HG02938 (cell line): ENCODE results near the gene MUSK.
"Not testable (repeated sequence)": the region's sequence is repeated elsewhere in the genome, so short reads cannot be mapped to it uniquely, and the experiment has no call there.

Experiments used
- ATAC-seq: cut with Tn5 transposase; IDR thresholded peaks from one replicate; pipeline ENCODE4 v1.9.1; 2021; ENCODE audit warnings: mild to moderate bottlenecking, moderate library complexity; ENCODE audit not compliant: unreplicated experiment

MUSK gene

GRCh38 chr9:110755179-110755578 is 86.6 kb downstream of the MUSK start:
- no peak for ATAC-seq

GRCh38 chr9:110758201-110758600 is 89.6 kb downstream of the MUSK start:
- ATAC-seq: no peak

DNA sequence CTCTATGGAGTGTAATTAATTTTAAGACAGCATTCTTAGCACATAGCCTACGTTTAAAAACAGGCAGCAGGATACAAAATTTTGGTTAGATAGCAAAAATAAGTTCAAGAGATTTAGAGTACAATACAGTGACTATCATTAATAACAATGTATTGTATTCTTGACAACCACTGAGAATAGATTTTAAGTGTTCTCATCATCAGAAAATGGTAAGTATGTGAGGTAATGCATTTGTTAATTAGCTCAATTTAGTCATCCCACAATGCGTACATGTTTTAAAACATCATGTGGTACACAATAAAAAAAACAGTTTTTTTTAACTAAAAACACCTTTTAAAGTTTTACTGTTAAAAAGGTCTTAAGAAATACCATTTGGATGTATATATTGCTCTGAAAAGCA is 94.2 kb downstream of the MUSK start:
- ATAC-seq: no peak

GRCh38 chr9:110763568-110763967 is 95.0 kb downstream of the MUSK start:
- no peak for ATAC-seq

DNA sequence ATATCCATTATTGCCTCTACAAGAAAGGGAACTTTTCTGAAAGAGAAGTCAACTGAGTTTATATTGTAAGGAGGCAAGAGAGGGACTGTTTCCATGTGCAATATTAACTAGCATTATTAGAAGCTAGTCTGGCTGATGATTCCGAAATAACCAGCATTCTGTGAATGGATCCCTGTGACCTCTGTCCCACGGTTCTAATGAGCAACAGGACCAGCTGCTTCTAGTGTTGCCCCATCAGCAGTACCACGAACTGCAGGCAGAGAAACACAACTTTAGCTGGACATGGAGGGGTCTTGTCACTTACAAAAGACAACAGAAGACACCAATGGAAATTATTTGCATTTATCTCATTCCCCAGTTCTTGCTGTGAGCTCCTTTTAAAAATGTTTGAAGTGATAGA is 95.4 kb downstream of the MUSK start:
- no peak for ATAC-seq

DNA sequence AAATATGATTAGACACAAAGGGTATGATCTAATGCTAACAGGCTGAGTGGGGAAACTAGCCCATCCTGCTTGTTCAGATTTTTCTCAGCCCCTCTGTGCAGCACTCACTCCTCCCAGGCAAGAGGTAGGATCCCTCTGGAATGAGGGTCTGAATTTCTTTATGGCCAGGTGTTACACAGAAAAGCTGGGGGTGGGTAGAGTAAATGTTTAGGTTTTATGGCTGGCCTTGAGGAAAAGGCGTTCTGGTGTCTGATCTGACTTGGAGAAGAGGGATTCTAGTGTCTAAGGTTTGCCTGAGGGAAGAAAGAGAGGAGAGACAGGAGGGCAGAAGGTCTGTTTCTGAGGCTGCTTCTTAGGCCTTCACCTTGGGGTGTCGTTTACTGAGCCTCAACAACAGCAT is 97.3 kb downstream of the MUSK start:
- no peak for ATAC-seq

GRCh38 chr9:110767559-110768063 is 99.0 kb downstream of the MUSK start:
- no peak for ATAC-seq

DNA sequence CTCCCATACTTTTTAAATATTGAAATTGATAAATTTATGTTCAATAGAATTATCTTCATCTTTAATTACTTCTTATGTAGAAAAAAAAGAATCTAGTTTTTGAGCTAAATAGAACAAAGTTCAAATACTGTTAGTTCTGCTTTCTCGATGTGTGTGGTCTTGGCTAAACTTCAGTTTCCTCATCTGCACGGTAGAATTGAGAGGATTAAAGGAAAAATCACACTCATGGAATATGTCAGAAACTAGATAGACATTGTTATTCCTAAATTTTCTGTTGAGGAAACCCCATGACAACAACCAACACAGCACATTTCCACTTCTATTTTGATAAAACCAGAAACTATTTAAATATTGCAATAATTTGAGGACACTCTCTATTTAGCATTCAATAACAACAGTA is 100.3 kb downstream of the MUSK start:
- no peak for ATAC-seq

- ATAC-seq: no peak
Observed at GRCh38 chr9:110769667-110770066, 101.1 kb downstream of the MUSK start.

GRCh38 chr9:110775724-110776123 is 107.1 kb downstream of the MUSK start:
- ATAC-seq: no peak

DNA sequence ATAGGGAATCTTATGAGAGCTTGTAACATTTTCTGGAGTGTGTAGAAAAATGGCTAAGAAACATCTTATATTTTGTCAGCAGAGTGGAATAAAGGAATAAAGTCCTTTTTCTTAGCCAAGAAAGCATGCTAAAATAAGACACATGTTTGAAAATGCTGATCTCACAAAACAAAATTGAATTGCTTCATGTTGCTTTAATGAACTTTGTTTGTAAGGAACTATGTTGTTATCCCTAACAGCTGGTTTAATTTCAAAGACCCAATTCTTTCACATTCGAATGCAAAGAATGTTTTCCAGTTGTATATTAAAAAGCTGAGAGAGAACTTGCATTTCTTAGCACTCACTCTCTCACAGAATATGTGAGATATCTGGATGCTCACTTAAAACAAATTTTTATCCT is 107.6 kb downstream of the MUSK start:
- no peak for ATAC-seq

- no peak for ATAC-seq
Observed at GRCh38 chr9:110777196-110777875, 108.7 kb downstream of the MUSK start.

DNA sequence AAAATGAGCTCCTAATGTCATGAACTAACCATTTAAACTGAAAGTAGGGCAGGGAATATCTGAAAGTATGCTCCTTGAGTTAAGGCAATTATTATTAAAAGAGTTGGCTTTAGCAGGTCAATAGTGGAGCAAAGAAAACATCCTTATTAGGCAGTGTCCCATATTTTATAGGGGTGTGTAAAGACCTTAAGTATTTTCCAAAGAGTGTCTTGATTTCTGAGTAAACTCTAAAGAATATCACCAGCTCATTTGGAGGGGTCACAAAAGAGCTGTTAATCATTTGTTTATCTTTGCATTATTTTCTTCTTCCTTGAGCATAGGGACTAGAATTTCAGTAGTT is 109.3 kb downstream of the MUSK start:
- no peak for ATAC-seq

GRCh38 chr9:110782701-110783100 is 114.1 kb downstream of the MUSK start:
- no peak for ATAC-seq

DNA sequence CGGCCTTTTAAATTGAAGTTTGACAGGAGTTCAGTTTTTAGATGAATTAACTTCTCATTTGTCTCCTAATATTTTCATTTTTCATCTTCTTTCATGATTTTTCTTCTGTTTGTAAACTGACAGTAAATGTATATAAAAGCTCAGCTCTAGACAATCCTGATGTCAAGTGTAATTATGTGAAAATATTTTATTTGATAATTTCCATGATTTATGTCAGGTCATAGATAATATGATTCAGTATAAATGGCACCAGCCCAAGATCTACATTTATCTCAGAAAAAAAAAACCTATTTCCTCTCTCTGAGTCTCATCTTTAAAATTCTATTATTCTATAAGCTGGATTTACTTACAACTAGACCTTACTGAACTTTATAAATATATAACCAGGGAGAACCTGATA is 115.7 kb downstream of the MUSK start:
- no peak for ATAC-seq

DNA sequence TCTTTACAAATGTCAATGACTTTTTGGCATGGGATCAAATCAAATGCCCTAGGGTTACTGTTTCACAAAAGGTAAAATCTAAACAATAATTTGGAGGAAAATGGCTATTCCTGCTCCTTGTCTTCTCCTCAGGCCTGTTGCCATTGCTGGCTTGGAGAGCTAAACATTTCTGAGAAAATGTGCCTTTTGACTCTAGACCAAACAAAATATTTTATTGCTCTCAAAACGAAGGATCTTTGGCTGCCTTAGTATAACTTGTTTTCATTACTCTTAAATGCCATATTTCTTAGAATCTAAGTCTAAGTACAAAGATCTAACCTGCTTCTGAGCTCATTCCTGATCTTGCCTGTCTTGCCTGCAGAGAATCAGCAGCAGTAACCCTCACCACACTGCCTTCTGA is 116.6 kb downstream of the MUSK start:
- no peak for ATAC-seq

- ATAC-seq: not testable (repeated sequence)
Observed at GRCh38 chr9:110788396-110788795, 119.8 kb downstream of the MUSK start.

- no peak for ATAC-seq
Observed at GRCh38 chr9:110788871-110789270, 120.3 kb downstream of the MUSK start.

DNA sequence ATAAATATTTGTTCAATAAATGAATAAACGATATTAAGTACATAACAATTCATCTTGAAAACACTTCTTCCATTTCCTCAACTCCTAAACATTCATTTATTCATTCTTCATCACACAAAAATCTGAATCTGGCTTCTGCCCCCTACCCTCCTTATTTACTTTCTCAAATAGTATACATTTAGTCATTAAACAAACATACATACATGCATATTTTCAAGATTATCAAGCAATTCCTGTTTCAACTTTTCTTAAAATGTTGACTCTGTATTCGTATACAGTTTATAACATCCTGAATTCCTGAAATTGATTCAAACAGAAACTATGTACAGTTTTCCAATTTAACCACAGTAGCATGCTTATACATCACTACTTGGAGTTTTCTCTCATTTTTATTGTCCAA is 129.0 kb downstream of the MUSK start:
- no peak for ATAC-seq

DNA sequence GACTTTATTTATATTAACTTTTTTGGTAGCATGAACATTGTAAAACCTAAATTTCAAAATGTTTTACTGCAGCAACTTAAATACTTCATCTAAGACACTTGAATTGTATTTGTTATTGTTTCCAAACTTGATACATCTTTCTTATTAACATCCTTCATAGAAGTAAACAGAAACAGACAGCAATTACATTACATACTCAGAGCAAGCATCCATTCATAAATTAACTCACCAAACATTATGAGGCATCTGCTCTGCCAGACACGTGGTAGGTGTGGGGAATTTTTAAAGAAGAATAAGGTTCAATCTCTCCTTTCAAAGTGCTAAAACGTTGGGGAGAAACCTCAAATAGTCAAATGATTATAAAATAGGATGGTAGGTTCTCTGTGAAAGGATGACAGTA is 130.8 kb downstream of the MUSK start:
- ATAC-seq: no peak

GRCh38 chr9:110801426-110801825 is 132.8 kb downstream of the MUSK start:
- no peak for ATAC-seq

DNA sequence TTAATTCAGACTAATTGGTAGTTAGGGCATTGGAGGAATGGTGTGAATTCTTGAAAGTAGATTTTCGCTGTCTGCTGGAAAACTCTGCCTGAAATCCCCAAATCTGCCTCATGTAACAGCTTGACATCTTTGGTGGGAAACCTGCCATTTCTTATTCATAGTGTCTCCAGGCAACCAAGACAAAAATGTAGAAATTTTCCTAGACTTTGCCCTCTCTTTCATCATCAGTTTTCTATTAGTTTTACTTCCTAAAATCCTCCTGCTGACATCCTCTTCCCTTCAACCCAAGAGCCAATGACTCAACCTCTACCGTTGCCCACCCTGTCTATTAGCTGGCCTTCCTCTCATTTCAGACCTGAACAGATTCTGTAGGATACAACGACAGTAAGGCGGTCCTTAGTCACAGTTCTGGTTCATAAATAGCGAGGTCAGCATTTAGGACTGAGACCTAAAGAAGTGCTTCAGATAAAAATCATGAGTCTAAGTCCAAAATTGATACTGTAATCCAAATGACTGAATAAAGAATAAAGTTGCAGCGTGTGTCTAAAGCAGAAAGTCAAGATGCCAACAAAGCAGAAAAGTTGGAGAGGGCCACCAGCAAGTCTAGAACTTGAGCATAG is 133.9 kb downstream of the MUSK start:
- ATAC-seq: no peak
